ENCODE data around the gene RNF150.

The RNF150 gene

DNA sequence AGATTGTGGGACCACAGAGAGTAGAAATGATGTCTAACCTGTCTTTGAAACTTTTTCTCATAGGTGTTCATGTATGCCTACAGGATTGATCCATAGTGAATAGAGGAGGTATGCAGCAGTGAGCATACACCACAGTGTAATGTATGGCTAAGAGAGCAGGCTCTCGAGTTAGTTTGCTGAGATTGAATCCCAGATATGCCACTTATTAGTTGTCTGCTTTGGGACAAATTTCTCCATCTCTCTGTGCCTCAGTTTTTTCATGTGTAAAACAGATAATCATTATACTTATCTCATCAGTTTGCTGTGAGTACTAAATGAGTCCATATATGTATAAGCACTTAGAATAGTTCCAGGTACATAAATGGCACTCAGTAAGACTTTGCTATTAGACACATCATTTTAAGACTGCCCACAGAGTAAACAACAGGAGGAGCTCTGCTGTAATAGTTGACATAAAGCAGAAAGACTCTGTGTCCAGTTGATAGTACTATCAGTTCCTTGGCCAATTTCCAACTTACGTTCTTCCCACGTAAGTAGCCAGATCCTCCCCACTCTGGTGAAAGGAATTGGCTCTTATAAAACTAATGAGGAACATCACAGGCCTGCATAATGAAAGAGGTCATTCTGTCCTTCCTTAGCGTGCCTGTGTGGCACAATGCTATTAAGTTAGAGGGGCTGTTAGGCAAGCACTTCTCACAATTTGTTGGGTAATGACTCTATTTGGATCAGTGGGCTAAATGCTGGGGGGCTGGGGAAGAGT lies 20.7 kb upstream of the RNF150 start:
- H3K27ac Mint-ChIP-seq (ENCODE audit: low read depth) = no peak overlapping the region
- no peaks in the 10 kb centered on the region for H3K4me1 Mint-ChIP-seq
- ATAC-seq (replicated peaks; ENCODE audit: extremely low read depth, poor library complexity, severe bottlenecking) (no peak), DNase-seq (ENCODE audit: low spot score in 2 of 2) (no peak)
- no peaks in the 10 kb centered on the region for H3K36me3 Mint-ChIP-seq (ENCODE audit: insufficient read depth)
- H3K9me3 Mint-ChIP-seq = no peaks in the 10 kb centered on the region
- H3K27me3 Mint-ChIP-seq = peaks cover 23% of the 10 kb centered on the region
- no peak overlapping the region for H3K4me3 Mint-ChIP-seq

DNA sequence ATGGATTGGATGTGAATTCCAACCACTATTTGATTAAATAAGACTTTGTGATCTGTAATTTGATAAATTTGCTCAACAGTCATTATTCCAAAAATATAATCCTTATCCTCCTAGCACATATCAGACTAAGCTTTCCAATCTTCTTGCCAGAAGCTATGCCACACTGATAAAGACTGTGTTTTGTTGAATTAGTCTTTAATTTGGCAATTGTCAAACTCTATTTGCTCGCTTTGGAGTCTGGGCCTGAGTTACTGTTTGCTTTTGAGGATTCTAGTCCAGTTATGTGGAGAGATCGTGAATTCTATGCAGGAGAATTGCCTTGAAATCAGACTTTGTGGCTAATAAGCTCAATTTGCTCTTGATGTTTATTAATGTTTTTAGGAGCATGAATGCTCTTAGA lies 10.9 kb upstream of the RNF150 start:
- Mint-ChIP-seq H3K4me1 (no peaks in the 10 kb centered on the region), H3K36me3 (ENCODE audit: insufficient read depth) (no peaks in the 10 kb centered on the region), H3K4me3 (no peak overlapping the region), H3K9me3 (no peaks in the 10 kb centered on the region), H3K27me3 (no peaks in the 10 kb centered on the region), H3K27ac (ENCODE audit: low read depth) (no peak overlapping the region)
- no peak for ATAC-seq (replicated peaks; ENCODE audit: extremely low read depth, poor library complexity, severe bottlenecking)
- no peak for DNase-seq (ENCODE audit: low spot score in 2 of 2)

DNA sequence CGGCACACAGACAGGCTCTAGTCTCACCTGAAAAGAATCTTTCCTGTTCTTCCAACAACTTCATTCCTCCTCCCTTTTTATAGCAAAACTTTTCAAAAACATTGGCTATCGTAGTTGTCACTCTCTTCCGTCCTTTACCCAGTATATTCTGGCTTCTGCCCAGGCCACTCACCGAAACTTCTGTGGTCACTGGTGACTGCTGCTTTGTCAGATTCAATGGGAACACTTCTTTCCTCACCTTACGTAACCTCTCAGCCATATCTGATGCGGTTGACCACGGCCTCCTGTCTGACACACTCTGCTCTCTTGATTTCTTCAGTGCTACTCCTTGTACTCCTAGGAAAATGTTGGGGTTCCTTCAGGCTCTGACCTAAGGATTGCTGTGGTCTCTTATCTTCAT lies 9.2 kb upstream of the RNF150 start:
- Mint-ChIP-seq H3K27me3 (peaks cover 3% of the 10 kb centered on the region), H3K4me3 (no peak overlapping the region), H3K27ac (ENCODE audit: low read depth) (no peak overlapping the region), H3K36me3 (ENCODE audit: insufficient read depth) (no peaks in the 10 kb centered on the region), H3K4me1 (no peaks in the 10 kb centered on the region), H3K9me3 (no peaks in the 10 kb centered on the region)
- ATAC-seq (replicated peaks; ENCODE audit: extremely low read depth, poor library complexity, severe bottlenecking) (no peak), DNase-seq (ENCODE audit: low spot score in 2 of 2) (no peak)

DNA sequence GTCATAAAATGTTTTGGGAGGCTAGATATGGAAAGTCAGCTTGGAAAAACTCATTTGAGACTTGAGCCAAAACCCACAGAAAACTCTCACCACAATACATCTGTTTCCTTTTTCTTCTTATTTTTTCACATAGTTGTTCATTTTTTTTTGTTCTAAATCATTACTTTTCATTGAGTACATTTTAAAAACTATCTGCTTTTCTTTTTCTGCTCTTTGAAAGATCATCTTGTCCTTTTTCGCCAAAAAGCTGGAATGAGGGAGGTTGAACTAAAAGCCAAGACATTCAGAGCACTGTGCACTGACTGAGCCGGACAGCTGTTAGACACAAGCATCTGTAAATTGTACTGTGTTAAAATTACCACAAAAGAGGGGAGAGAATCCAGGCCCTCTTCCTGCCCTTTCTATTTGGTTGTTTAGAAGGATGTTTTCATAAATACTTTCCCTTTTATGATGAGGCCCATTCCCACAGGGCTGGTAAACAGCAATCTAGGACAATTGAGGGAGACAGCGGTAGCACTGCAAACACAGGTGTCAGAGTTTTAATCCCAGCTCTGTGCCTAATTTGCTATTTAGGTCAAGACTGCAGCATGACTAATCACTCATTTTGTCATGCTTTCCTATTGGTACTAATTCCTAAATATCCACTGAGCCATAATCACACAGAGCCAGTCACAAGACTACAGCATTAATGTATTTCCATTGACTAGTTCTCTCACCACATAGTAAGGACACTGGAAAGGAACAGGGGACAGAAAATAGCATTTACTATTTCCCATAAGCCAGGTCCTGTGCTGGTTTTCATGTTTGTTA lies 7.3 kb upstream of the RNF150 start:
- DNase-seq (ENCODE audit: low spot score in 2 of 2) (no peak), ATAC-seq (replicated peaks; ENCODE audit: extremely low read depth, poor library complexity, severe bottlenecking) (no peak)
- Mint-ChIP-seq H3K27ac (ENCODE audit: low read depth) (no peak overlapping the region), H3K27me3 (peaks cover 22% of the 10 kb centered on the region), H3K4me1 (no peaks in the 10 kb centered on the region), H3K36me3 (ENCODE audit: insufficient read depth) (no peaks in the 10 kb centered on the region), H3K4me3 (no peak overlapping the region), H3K9me3 (no peaks in the 10 kb centered on the region)

DNA sequence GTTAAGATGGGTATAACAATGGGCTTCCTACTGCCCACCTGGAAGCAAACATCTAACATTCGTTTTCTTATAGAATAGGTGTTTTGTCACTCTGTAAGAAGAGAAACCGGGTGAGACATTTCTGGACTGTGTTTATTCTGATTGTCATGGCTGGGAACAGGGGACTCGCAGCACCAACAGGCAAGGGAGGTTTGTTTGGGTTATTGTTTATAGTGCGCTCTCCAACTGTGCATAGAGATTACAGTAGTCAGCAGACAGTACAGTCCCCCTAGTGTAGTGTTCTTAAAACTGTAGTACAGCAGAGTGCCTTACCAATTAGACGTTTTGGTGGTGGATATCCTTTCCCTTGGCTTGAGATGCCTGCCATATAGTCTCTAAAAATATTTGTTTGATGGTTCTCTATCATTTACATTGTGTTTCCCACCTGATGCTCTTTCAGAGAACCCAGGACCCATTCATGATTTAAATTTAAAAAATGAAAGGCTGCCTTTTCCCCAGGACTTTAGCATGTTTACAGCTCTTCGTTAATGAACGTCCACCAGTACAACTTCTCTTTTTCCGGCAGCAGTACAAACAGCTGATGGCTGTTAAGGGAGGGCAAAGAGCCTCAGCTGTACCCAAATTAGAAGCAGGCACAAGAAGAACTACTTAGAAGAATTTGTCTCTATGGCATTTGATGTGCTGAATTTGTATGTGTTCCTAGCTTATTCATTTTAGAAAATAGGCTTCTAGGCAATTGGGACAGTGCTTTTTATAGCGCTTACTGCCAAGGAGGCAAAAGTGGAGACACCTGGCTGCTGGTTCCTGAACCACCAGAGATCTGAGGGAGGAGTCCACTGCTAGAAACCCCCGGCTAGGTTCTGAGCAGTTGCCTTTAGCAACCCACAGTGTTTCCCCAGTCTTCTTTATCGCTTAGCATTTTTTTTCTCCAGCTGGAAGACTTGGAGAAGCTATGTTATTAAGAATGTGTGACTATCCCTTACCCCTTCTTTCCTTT lies 1.0 kb upstream of the RNF150 start:
- ATAC-seq (replicated peaks; ENCODE audit: extremely low read depth, poor library complexity, severe bottlenecking) = no peak
- H3K27me3 Mint-ChIP-seq = peaks cover 79% of the 10 kb centered on the region
- H3K36me3 Mint-ChIP-seq (ENCODE audit: insufficient read depth) = no peaks in the 10 kb centered on the region
- H3K27ac Mint-ChIP-seq (ENCODE audit: low read depth) = no peak overlapping the region
- H3K4me1 Mint-ChIP-seq = peaks cover 7% of the 10 kb centered on the region
- H3K9me3 Mint-ChIP-seq = no peaks in the 10 kb centered on the region
- H3K4me3 Mint-ChIP-seq = peak overlapping the region; percentile 69
- no peak for DNase-seq (ENCODE audit: low spot score in 2 of 2)

DNA sequence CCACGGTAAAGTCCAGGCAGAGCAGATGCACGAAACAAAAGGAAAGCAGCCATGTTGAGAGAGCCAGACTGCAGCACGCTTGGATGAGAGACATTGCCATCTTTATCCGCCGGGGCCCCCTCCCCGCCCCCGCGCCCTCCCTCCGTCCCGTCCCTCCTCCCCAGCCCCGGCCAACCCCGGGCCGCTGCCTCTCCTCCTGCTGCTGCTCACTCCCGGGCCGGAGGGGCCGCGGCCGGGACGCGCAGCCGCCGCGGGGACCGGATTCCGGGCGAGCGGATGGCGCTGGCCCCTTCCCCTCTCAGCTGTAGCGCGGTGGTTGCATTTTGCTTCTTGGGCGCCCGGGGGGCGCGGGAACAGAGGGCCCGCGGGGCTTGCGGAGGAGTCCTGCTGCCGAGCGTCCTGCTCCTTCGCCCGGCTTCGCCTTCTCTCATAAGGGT lies 542 bp downstream of the RNF150 start:
- Mint-ChIP-seq H3K27me3 (peaks cover 94% of the 10 kb centered on the region), H3K27ac (ENCODE audit: low read depth) (no peak overlapping the region), H3K4me1 (peaks cover 7% of the 10 kb centered on the region), H3K9me3 (no peaks in the 10 kb centered on the region), H3K4me3 (peak overlapping the region; percentile 69), H3K36me3 (ENCODE audit: insufficient read depth) (no peaks in the 10 kb centered on the region)
- DNase-seq (ENCODE audit: low spot score in 2 of 2) = no peak
- ATAC-seq (replicated peaks; ENCODE audit: extremely low read depth, poor library complexity, severe bottlenecking) = no peak

DNA sequence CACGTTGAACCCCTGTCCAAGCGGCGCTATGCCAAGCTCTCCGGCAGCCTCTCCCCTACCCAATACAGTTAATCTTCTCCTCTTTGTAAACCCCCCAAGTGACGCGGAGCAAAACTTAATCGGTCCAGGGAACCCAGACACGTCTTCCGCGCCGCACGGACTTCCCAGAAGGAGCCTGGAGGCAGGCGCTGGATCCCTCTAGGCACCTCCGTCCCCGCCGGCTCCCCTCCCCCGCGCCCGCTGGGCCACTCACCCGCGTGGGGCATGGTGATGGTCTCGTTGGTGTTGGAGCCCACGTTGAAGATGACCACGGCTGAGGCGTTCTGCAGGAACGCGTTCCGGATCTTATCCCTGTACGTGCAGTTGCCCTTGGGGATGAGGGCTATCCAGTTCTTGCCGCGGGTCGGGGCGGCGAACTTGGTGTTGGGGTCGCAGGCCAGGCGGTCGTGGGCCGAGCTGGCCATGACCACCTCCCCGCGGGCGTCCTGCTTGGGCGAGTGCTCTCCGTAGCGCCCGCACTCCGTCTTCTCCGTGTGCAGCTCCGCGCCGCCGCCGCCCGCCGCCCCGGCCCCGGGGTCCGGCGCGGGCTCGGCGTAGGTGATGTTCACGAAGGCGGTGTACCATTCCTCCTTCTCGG lies 1.1 kb downstream of the RNF150 start:
- Mint-ChIP-seq H3K27ac (ENCODE audit: low read depth) (no peak overlapping the region), H3K9me3 (no peaks in the 10 kb centered on the region)
- no peak for DNase-seq (ENCODE audit: low spot score in 2 of 2)

DNA sequence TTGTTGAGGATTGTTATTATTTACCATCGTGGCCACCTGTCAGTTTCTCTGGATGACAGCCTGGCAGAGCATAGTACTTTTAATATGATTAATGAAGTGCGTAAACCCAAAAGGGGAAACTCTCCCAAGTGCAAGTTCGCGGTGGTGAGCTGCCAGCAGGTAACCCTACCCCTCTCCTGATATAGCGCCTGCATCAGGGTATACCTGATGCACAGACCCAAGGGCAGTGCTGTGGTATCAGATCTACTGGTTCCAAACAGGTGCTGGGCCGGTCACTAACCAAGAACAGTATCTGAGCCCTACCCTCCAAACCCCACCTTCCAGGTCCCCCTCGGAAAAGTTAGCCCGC lies 1.6 kb downstream of the RNF150 start:
- no peak for ATAC-seq (replicated peaks; ENCODE audit: extremely low read depth, poor library complexity, severe bottlenecking)
- H3K27ac Mint-ChIP-seq (ENCODE audit: low read depth) = no peak overlapping the region
- peaks cover 7% of the 10 kb centered on the region for H3K4me1 Mint-ChIP-seq
- H3K4me3 Mint-ChIP-seq = peak overlapping the region; percentile 33
- DNase-seq (ENCODE audit: low spot score in 2 of 2) = no peak
- H3K36me3 Mint-ChIP-seq (ENCODE audit: insufficient read depth) = no peaks in the 10 kb centered on the region
- peaks cover 87% of the 10 kb centered on the region for H3K27me3 Mint-ChIP-seq
- H3K9me3 Mint-ChIP-seq = no peaks in the 10 kb centered on the region

More for the DNA sequence above, 1.1 kb downstream of the RNF150 start:
- Mint-ChIP-seq H3K27me3 (peaks cover 92% of the 10 kb centered on the region), H3K4me3 (peak overlapping the region; percentile 33), H3K4me1 (peaks cover 7% of the 10 kb centered on the region), H3K36me3 (ENCODE audit: insufficient read depth) (no peaks in the 10 kb centered on the region)
- no peak for ATAC-seq (replicated peaks; ENCODE audit: extremely low read depth, poor library complexity, severe bottlenecking)

DNA sequence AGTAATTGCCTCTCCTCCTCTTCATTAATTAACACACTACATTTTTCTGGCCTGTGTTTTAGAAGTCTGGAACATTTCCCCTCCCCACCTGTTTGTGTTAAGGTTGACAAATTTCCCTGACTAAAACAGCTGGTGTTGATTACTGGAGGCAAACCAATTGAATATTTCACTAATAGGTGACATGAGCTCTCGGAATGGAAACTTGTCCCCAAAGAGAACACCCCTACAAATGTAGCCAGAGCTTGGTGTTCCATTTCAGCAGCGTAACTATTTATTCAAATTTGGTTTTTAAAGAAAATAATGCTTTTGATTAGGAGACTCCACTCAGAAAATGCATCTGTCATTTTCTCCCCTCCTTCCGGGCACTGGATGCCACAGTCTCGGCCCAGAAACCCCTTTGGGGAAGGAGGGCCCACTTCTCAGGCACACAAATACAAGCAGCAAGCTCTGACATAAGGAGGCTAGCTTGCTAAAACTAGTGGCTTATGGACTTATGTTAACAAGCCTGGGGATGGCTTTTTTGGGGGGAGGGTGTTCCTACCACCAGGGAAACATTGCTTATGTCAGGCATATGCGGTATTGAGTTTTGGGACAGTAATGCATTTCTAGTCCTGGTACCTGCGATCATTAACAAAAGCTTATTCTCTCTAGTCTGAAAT lies 2.2 kb downstream of the RNF150 start:
- no peak overlapping the region for H3K4me3 Mint-ChIP-seq
- H3K27ac Mint-ChIP-seq (ENCODE audit: low read depth) = no peak overlapping the region
- DNase-seq (ENCODE audit: low spot score in 2 of 2) (no peak), ATAC-seq (replicated peaks; ENCODE audit: extremely low read depth, poor library complexity, severe bottlenecking) (no peak)
- H3K27me3 Mint-ChIP-seq = peaks cover 81% of the 10 kb centered on the region
- no peaks in the 10 kb centered on the region for H3K9me3 Mint-ChIP-seq
- peaks cover 7% of the 10 kb centered on the region for H3K4me1 Mint-ChIP-seq
- H3K36me3 Mint-ChIP-seq (ENCODE audit: insufficient read depth) = no peaks in the 10 kb centered on the region

DNA sequence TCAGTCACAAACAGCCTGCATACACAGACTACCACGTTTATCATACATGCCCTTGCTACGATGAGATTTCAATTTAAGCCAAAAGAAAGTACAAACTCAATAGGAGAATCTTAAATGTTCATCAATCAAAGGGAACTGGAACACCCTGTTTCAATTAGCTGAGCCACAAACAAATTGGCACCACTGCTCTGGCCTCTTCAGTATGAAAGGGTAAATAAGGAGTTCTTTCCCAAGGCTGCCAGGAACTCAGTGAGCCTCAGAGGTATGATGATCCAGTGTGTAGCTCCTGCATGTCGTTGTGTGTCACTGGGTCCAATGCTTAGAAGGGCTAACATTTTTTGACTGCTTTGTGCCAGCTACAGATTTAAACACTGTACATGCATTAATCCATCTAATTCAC lies 5.4 kb downstream of the RNF150 start:
- Mint-ChIP-seq H3K36me3 (ENCODE audit: insufficient read depth) (no peaks in the 10 kb centered on the region), H3K4me3 (no peak overlapping the region), H3K4me1 (no peaks in the 10 kb centered on the region), H3K27ac (ENCODE audit: low read depth) (no peak overlapping the region), H3K9me3 (no peaks in the 10 kb centered on the region), H3K27me3 (peaks cover 61% of the 10 kb centered on the region)
- no peak for DNase-seq (ENCODE audit: low spot score in 2 of 2)
- ATAC-seq (replicated peaks; ENCODE audit: extremely low read depth, poor library complexity, severe bottlenecking) = no peak

DNA sequence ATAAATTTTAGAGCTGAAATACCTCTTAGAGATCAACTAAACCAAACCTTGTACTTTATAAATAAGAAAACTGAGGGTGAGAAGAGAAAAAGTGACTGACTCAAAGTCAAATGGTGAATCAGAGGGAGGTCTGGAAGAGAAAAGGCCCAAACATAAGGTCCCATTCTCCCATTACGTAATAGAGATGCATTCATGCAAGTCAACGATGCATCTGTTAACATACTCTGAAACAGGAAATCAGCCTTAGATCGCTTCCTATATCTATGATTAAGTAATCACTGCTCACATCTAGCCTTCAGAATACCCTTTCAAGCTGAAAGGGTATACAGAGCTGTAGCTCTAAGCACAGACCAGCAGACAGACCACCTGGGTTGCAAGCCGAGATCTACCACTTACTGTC lies 6.5 kb downstream of the RNF150 start:
- Mint-ChIP-seq H3K36me3 (ENCODE audit: insufficient read depth) (no peaks in the 10 kb centered on the region), H3K27me3 (peaks cover 55% of the 10 kb centered on the region), H3K27ac (ENCODE audit: low read depth) (no peak overlapping the region), H3K4me3 (no peak overlapping the region), H3K9me3 (no peaks in the 10 kb centered on the region), H3K4me1 (no peaks in the 10 kb centered on the region)
- no peak for DNase-seq (ENCODE audit: low spot score in 2 of 2)
- no peak for ATAC-seq (replicated peaks; ENCODE audit: extremely low read depth, poor library complexity, severe bottlenecking)

DNA sequence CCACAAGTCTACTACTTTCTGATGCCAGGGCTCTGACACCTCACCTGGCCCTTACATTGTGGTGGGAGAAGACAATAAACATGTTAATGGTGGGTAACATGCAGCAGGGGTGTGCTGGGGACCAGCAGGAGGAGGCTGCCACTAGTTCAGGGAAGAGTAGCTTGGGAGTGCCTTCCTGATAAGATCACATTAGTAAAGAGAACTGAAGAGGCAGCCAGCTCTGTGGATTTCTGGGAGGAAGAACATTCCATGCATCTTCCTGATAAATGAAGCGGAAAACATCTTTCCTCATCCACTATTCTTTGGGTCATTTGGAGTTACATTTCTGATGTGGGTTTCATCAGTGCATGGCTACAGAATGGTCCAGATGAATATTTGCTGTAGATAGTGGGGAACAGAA lies 9.0 kb downstream of the RNF150 start:
- no peak overlapping the region for H3K4me3 Mint-ChIP-seq
- no peak overlapping the region for H3K27ac Mint-ChIP-seq (ENCODE audit: low read depth)
- no peaks in the 10 kb centered on the region for H3K9me3 Mint-ChIP-seq
- peaks cover 39% of the 10 kb centered on the region for H3K27me3 Mint-ChIP-seq
- ATAC-seq (replicated peaks; ENCODE audit: extremely low read depth, poor library complexity, severe bottlenecking) (no peak), DNase-seq (ENCODE audit: low spot score in 2 of 2) (no peak)
- no peaks in the 10 kb centered on the region for H3K36me3 Mint-ChIP-seq (ENCODE audit: insufficient read depth)
- H3K4me1 Mint-ChIP-seq = no peaks in the 10 kb centered on the region
